Measurements from ENCODE around the gene LRCH4. TPM values are rescaled to one million over a fixed set of nuclear protein-coding genes. Genes with fewer than 3 reads are reported as not detected.

Gene LRCH4
- total RNA-seq, 2 experiments from 2014 or later, result 77.7 to 78.7 TPM

- ChIA-PET POLR2A (interaction anchor here (0.6 to 3.6 kb wide), 4 partner anchors 16 to 139 kb away, joined by 3 to 22 read pairs (median 4); partner anchors contain the start of genes FBXO24, LRCH4 and MEPCE), CTCF (interaction anchor here (0.8 to 1.8 kb wide), 9 partner anchors 8 to 91 kb away, joined by 3 to 10 read pairs (median 4); no protein-coding TSS in a partner anchor)
- peak overlapping the region; percentile 8 for H3K27ac Mint-ChIP-seq
- H3K4me1 Mint-ChIP-seq (ENCODE audit: low read depth), result peaks cover 42% of the 10 kb centered on the region
- peak overlapping the region; percentile 27 for H3K4me3 Mint-ChIP-seq
- DNase-seq, result peak; percentile 73
- no peaks in the 10 kb centered on the region for H3K27me3 Mint-ChIP-seq
- peak; percentile 44 for TF ChIP-seq CTCF (IDR thresholded peaks at IDR 0.05)
- peaks cover 9% of the 10 kb centered on the region for H3K36me3 Mint-ChIP-seq (ENCODE audit: low read depth)
- ATAC-seq, result peak; percentile 50
- intact Hi-C loops (cut with micrococcal nuclease), result no loop called here
- no peaks in the 10 kb centered on the region for H3K9me3 Mint-ChIP-seq
These were observed 16.8 kb downstream of the LRCH4 start for GRCh38 chr7:100568896-100569844.

GRCh38 chr7:100568176-100568895, 17.6 kb downstream of the LRCH4 start:
- intact Hi-C loops (cut with micrococcal nuclease), result no loop called here
- Mint-ChIP-seq H3K27ac (no peak overlapping the region), H3K36me3 (ENCODE audit: low read depth) (peaks cover 15% of the 10 kb centered on the region), H3K27me3 (no peaks in the 10 kb centered on the region), H3K9me3 (no peaks in the 10 kb centered on the region), H3K4me3 (no peak overlapping the region), H3K4me1 (ENCODE audit: low read depth) (peaks cover 46% of the 10 kb centered on the region)
- ATAC-seq (no peak), DNase-seq (peak; percentile 22)
- CTCF ChIA-PET, result interaction anchor here (0.8 to 1.8 kb wide), 8 partner anchors 9 to 90 kb away, joined by 3 to 10 read pairs (median 4); no protein-coding TSS in a partner anchor
- TF ChIP-seq CTCF (IDR thresholded peaks at IDR 0.05), result no peak
- POLR2A ChIA-PET, result interaction anchor here (0.6 to 3.6 kb wide), 5 partner anchors 9 to 138 kb away, joined by 3 to 22 read pairs (median 3); partner anchors contain the start of genes FBXO24, LRCH4 and MEPCE

GRCh38 chr7:100567751-100568175, 18.2 kb downstream of the LRCH4 start:
- no peaks in the 10 kb centered on the region for H3K27me3 Mint-ChIP-seq
- H3K9me3 Mint-ChIP-seq, result no peaks in the 10 kb centered on the region
- peaks cover 15% of the 10 kb centered on the region for H3K36me3 Mint-ChIP-seq (ENCODE audit: low read depth)
- intact Hi-C loops (cut with micrococcal nuclease), result no loop called here
- H3K4me1 Mint-ChIP-seq (ENCODE audit: low read depth), result peaks cover 46% of the 10 kb centered on the region
- no peak for TF ChIP-seq CTCF (IDR thresholded peaks at IDR 0.05)
- ChIA-PET POLR2A (interaction anchor here (1.3 to 3.6 kb wide), 3 partner anchors 8 to 45 kb away, joined by 3 to 22 read pairs (median 4); partner anchors contain the start of genes FBXO24, LRCH4 and MOSPD3), CTCF (interaction anchor here (0.7 to 4.4 kb wide), 4 partner anchors 8 to 85 kb away, joined by 3 to 30 read pairs (median 7); no protein-coding TSS in a partner anchor)
- no peak for DNase-seq
- peak overlapping the region; percentile 69 for H3K27ac Mint-ChIP-seq
- H3K4me3 Mint-ChIP-seq, result no peak overlapping the region
- no peak for ATAC-seq

- Mint-ChIP-seq H3K9me3 (no peaks in the 10 kb centered on the region), H3K27ac (peak overlapping the region; percentile 69), H3K4me3 (no peak overlapping the region), H3K4me1 (ENCODE audit: low read depth) (peaks cover 43% of the 10 kb centered on the region), H3K36me3 (ENCODE audit: low read depth) (peaks cover 15% of the 10 kb centered on the region), H3K27me3 (no peaks in the 10 kb centered on the region)
- no peak for TF ChIP-seq CTCF (IDR thresholded peaks at IDR 0.05)
- DNase-seq, result peak; percentile 21
- POLR2A ChIA-PET, result interaction anchor here (0.6 to 3.6 kb wide), 7 partner anchors 8 to 1034 kb away, joined by 3 to 22 read pairs (median 3); partner anchors contain the start of genes FBXO24, LRCH4 and MOSPD3
- intact Hi-C loops (cut with micrococcal nuclease), result no loop called here
- no peak for ATAC-seq
- CTCF ChIA-PET, result interaction anchor here (0.7 to 4.4 kb wide), 6 partner anchors 13 to 124 kb away, joined by 3 to 30 read pairs (median 4); no protein-coding TSS in a partner anchor
These were observed 18.7 kb downstream of the LRCH4 start for GRCh38 chr7:100567031-100567730.

Measured in activated CD8-positive, alpha-beta T cell treated with anti-CD3 and anti-CD28 coated beads for 36 hours (primary cell).